Neutrophil (primary cell): ENCODE measurements around the gene BDKRB2.

Experiments
- H3K27ac ChIP-seq: fragments of 200-600 bp; sonication (generic); 2 replicates; pipeline ENCODE4 v1.5.1; 2016; ENCODE audit warnings: mild to moderate bottlenecking, moderate library complexity
- H3K27me3 ChIP-seq: fragments of 200-600 bp; sonication (generic); 2 replicates; pipeline ENCODE4 v1.6.0; 2016; ENCODE audit warnings: mild to moderate bottlenecking
- H3K36me3 ChIP-seq: fragments of 200-600 bp; sonication (generic); 2 replicates; pipeline ENCODE4 v1.5.1; 2017
- H3K4me1 ChIP-seq, 2 experiments: fragments of 200-600 bp in 1 of 2; sonication (generic) in 1 of 2; 1 replicate in 1 of 2; 2 replicates in 1 of 2; pipeline versions ENCODE4 v1.5.1 to v1.6.1; 2013 to 2016; ENCODE audit warnings: low read depth in 1 of 2, low read length in 1 of 2, mild to moderate bottlenecking in 1 of 2, moderate library complexity in 1 of 2; ENCODE audit not compliant: control insufficient read depth in 1 of 2, insufficient read depth in 1 of 2
- H3K4me3 ChIP-seq, 2 experiments: fragments of 200-600 bp in 1 of 2; sonication (generic) in 1 of 2; 1 replicate in 1 of 2; 2 replicates in 1 of 2; pipeline ENCODE4 v1.5.1; 2013 to 2016; ENCODE audit warnings: low read depth in 1 of 2, low read length in 1 of 2, mild to moderate bottlenecking in 1 of 2, moderate library complexity in 1 of 2
- H3K9me3 ChIP-seq: fragments of 200-600 bp; sonication (generic); 2 replicates; pipeline ENCODE4 v1.5.1; 2016
- CTCF ChIP-seq: fragments of 200-600 bp; sonication (generic); IDR thresholded peaks from 2 replicates; pipeline ENCODE4 v1.5.1; 2016; ENCODE audit warnings: antibody characterized with exemption

Gene BDKRB2

GRCh38 chr14:96251656-96252155 is 47.1 kb downstream of the BDKRB2 start:
- Histone ChIP-seq H3K27me3 (peaks cover 24% of the 10 kb centered on the region), H3K36me3 (no peaks in the 10 kb centered on the region), H3K4me3 (no peak overlapping the region), H3K27ac (no peak overlapping the region), H3K9me3 (no peaks in the 10 kb centered on the region), H3K4me1 (peaks cover 0 to 8% of the 10 kb centered on the region in 2 experiments)
- no peak for TF ChIP-seq CTCF

- H3K27ac ChIP-seq, result no peak overlapping the region
- no peak overlapping the region for H3K4me3 ChIP-seq
- H3K27me3 ChIP-seq, result peaks cover 31% of the 10 kb centered on the region
- H3K4me1 ChIP-seq, result peaks cover 0 to 8% of the 10 kb centered on the region in 2 experiments
- no peaks in the 10 kb centered on the region for H3K36me3 ChIP-seq
- H3K9me3 ChIP-seq, result no peaks in the 10 kb centered on the region
- no peak for TF ChIP-seq CTCF
Measured at GRCh38 chr14:96252323-96252998, 47.8 kb downstream of the BDKRB2 start.

- H3K9me3 ChIP-seq, result no peaks in the 10 kb centered on the region
- peaks cover 38% of the 10 kb centered on the region for H3K27me3 ChIP-seq
- H3K36me3 ChIP-seq, result no peaks in the 10 kb centered on the region
- peaks cover 0 to 8% of the 10 kb centered on the region in 2 experiments for H3K4me1 ChIP-seq
- no peak overlapping the region for H3K4me3 ChIP-seq
- TF ChIP-seq CTCF, result no peak
- H3K27ac ChIP-seq, result no peak overlapping the region
Measured at GRCh38 chr14:96252999-96253539, 48.4 kb downstream of the BDKRB2 start.

DNA sequence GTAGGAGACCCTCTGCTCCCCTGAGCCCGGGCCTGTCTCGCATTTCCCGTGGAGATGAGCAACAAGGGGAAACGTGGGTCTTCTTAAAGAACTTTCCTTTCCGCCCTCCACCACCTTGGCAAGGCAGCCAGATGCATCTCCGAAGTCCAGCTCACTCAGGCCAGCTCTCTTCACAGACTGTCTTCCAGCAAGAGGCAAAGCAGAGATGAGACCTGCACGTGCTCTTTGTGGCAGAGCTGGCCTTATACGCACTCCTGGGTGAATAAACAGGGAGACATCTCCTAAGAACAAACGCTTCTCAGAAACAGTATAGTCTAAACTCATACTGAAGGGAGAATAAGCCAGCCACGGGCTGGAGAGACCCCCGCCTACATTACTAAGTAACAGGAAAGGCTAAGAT is 50.0 kb downstream of the BDKRB2 start:
- H3K4me1 ChIP-seq, result no peaks in the 10 kb centered on the region
- peaks cover 49% of the 10 kb centered on the region for H3K27me3 ChIP-seq
- no peak for TF ChIP-seq CTCF
- H3K36me3 ChIP-seq, result no peaks in the 10 kb centered on the region
- H3K4me3 ChIP-seq, result no peak overlapping the region
- H3K27ac ChIP-seq, result no peak overlapping the region
- no peaks in the 10 kb centered on the region for H3K9me3 ChIP-seq

DNA sequence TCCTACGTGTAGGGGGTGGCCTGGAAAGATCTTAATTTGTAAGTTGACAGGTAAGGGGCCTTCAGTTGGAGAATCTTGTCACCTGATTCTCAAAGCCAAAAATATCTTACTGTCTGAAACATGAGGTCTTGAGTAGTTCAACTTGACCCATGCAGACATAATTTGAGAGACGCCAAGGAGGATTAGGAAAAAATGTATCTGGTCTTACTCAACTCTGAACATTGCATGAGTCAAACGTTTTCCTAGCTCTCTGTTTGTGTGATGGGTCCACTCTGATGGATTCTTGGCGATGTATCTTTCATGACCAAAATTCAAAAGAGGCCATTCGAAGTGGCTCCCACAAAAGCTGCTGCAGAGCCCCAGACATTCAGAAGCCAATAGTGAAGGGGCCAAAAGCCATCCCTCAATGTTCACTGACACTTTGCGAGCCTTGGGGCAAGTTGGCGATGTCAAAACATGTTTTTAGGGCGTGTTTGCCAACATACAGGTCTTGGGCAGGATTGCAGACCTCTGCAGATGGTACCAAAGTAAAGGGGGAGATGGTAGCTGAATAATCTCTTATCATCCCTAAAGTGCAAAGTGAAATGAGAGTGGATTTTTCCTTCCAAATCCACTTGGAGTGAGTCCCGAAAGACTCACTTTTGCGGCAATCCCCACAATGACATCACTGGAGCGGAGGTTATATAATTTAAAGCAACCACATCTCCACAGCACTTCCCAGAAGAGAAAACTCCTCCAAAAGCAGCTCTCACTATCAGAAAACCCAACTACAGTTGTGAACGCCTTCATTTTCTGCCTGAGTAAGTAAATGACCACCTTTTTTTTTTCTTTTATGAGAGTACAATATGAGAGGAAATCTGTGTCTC is 51.1 kb downstream of the BDKRB2 start, which contains the start of gene BDKRB1:
Gene BDKRB1 (plus strand): TSS at position 710 of the 866 bp plus-strand sequence. CDS start 7,473 bp downstream, outside the sequence.
- no peaks in the 10 kb centered on the region for H3K36me3 ChIP-seq
- no peaks in the 10 kb centered on the region for H3K9me3 ChIP-seq
- H3K27ac ChIP-seq, result no peak within 1 kb of the TSS
- no peak within 1 kb of the TSS for H3K4me3 ChIP-seq
- peaks cover 0 to 7% of the 10 kb centered on the region in 2 experiments for H3K4me1 ChIP-seq
- peaks cover 49% of the 10 kb centered on the region for H3K27me3 ChIP-seq
- no peak for TF ChIP-seq CTCF
